AG09319 (cell line): Measurements from ENCODE around the gene MLN.
A peak's percentile ranks its signal among the peaks of the same experiment; 100 is the strongest.

Experiments
- DNase-seq: peaks from one replicate; pipeline ENCODE4 v3.0.0-alpha.2; 2010; ENCODE audit warnings: low read depth; ENCODE audit errors: extremely low read depth
- TF ChIP-seq, protein P1 (sequence below): IDR thresholded peaks from 2 replicates; pipeline ENCODE4 v1.5.1; 2011; ENCODE audit warnings: low read depth, mild to moderate bottlenecking, inconsistent platforms, low read length, moderate library complexity

The MLN gene

DNA sequence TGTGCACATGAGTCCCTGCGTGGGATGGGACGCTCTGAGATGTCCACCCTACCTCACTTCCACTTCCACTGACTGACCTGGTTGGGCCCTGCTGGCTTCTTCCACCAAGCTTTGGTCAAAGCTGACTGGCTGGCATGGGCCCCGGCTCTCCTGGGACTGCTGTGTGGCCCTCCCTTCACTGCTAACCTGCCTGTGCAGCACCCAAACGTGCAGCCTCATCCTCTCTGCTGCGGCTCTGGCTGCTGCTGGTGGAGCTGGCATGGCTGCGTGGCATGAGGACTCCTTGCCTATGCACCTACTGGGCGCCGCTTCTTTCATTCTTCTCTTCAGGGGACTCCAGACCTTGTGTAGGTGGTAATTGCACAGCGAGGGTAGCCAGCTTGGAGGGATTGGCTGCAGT lies 38.4 kb downstream of the MLN start:
- no peak for DNase-seq
- TF ChIP-seq, protein P1, sequence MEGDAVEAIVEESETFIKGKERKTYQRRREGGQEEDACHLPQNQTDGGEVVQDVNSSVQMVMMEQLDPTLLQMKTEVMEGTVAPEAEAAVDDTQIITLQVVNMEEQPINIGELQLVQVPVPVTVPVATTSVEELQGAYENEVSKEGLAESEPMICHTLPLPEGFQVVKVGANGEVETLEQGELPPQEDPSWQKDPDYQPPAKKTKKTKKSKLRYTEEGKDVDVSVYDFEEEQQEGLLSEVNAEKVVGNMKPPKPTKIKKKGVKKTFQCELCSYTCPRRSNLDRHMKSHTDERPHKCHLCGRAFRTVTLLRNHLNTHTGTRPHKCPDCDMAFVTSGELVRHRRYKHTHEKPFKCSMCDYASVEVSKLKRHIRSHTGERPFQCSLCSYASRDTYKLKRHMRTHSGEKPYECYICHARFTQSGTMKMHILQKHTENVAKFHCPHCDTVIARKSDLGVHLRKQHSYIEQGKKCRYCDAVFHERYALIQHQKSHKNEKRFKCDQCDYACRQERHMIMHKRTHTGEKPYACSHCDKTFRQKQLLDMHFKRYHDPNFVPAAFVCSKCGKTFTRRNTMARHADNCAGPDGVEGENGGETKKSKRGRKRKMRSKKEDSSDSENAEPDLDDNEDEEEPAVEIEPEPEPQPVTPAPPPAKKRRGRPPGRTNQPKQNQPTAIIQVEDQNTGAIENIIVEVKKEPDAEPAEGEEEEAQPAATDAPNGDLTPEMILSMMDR = no peak

DNA sequence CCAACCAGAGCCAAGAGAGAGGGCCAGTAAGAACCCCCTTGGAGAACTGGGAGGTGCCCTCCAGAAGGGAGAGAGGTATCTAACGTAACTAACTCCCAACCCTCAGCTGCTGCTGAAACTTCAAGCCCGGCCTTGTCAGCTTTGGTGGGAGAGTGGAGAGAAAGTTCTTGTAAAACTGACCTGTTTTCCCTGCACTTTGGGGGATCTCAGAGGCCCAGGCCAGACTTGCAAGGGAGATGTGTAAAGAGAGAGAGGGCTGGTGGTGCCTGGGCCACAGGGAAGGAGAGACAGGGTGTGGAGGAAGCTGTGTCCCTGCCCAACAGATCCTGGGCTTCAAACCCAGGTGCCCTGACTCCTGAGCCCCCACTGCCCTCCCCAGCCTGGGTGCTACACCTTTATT lies 39.8 kb downstream of the MLN start:
- TF ChIP-seq, protein P1 = no peak
- no peak for DNase-seq

DNA sequence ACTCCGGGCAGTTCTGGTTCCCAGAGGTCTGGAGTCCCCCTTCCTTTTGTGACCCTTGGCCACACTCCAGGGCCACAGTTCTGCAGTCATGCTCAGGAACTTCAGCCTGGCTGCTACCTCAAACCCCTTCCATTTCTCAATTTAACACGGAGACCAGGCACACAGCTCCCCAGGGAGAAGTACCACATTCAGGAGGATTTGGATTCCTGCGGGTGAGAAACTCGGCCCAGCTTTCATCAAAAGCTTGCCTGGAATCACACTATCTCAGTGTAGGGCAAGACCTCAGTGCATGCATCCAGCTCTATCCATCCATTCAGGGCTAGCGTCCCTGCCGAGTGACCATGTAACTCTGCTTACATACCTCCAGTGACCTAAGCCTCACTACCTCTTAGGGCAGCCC lies 40.3 kb downstream of the MLN start:
- TF ChIP-seq, protein P1 = no peak

DNA sequence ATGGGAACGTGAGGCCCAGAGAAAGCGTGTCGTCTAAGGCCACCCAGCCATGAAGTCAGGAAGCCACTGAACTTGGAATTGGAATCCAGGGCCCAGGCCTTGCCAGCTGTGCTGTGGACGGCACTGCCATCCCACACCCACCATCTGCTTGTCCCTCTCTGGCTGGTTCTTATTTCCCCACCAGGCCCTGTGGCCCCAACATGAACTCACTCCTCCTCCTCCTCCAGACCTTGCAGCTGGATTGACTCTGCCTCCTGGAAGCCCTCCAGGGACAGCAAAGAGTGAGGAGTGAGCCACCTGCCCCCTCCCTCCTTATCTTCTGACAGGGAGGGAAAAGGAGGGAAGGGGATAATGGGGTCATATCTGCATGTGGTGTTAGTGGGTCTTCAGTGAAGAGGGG lies 41.1 kb downstream of the MLN start:
- TF ChIP-seq, protein P1 = no peak
- DNase-seq = no peak

More for the DNA sequence above, 40.3 kb downstream of the MLN start:
- DNase-seq = no peak

DNA sequence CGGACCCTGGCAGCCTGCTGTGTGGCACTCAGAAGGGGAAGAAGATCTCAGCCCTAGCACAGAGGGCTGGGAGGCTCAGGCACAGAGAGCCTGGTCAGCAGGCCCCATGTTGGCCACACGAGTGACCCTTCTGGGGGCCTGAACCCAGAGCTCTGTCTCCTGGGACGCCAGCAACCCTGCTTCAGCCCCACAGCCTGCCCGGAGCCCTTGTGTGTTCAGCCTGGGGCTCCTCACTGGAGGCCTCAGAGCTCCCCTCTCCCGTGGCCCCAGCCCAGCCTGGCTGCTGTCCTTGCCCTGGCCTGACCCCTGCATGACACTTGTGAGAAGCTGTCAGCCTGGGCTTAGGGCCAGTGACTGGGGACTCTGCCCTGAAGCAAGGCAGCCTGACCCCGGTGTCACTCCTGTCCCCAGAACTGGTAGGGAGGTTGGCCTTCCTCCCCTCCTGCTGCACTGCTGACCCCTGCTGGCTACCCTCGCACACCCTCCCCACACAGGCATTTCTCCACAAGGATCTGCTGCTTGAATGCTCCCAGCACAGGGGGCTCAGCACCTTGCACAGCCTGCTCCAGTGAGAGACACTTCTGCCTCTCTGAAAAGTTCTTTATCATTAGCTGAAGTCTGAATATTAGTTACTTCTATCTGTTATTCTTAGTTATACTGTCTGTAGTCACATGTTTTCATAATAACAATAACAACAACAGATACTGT lies 41.7 kb downstream of the MLN start:
- TF ChIP-seq, protein P1 = peak; percentile 60
- no peak for DNase-seq

DNA sequence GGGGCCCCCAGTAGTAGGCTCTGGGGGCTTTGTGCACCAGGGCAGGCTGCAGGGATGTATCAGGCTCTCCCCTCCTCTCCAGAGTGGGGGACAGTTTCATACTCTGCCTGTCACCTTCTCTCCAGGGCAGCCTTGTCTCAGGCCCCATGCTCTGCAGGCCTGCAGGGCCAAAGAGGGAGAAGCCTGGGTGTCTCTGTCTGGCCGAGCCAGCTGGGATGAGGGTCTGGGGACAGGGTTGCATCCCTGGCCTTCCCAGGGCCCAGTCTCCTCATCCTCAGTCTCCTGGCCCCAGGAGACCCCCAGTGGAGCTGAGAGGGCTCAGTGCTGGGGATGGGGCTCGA lies 42.3 kb downstream of the MLN start:
- DNase-seq = no peak
- TF ChIP-seq, protein P1 = no peak

DNA sequence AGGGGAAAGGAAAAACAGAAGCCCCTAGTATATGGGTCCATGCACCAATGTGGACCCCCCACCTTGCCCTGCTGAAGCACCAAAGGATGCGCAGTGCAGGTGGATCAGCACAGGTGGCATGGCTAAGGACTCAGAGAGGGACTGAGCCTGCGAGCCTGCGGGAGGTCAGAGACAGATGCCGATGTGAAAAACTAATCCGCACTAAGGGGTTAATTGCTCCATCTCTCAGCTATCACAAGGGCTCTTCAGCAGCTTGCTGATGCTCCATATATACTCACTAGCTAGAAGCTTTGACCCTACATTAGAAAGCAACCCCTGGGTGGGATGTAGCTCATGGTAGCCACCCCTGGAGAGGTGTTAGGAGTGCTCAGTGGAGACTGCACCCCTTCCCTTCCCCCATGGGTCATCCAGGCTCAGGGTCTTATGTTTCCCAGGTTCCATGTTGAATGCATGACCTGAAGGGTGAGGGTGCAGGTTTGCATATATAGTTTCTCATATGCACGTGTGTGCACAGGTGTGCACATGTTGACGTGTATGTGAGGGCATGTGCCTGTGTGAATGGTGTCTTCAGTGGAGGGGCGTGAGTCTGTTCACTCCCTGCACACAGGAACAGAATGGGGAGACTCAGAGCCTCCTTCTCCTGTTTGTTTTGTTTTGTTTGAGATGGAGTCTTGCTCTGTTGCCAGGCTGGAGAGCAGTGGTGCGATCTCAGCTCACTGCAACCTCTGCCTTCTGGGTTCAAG lies 43.7 kb downstream of the MLN start:
- TF ChIP-seq, protein P1 = no peak
- DNase-seq = no peak
